Mesenchymal stem cell (in vitro differentiated cells and primary cell): ENCODE measurements around the gene AOC1.

Experiments used
- DNase-seq: peaks from one replicate; pipeline ENCODE4 v3.0.0-alpha.2; 2013
- H2AFZ ChIP-seq: one replicate; pipeline ENCODE4 v1.6.1; 2013; ENCODE audit warnings: low read depth, mild to moderate bottlenecking, control low read depth, inconsistent platforms, low read length, moderate library complexity
- H2AK5ac ChIP-seq: 2 replicates; pipeline ENCODE4 v1.6.1; 2013; ENCODE audit warnings: low read length, moderate library complexity, mild to moderate bottlenecking, inconsistent platforms; ENCODE audit not compliant: severe bottlenecking
- H2BK120ac ChIP-seq: one replicate; pipeline ENCODE4 v1.6.1; 2013; ENCODE audit warnings: low read depth, mild to moderate bottlenecking, inconsistent platforms, low read length, moderate library complexity
- H2BK12ac ChIP-seq, 2 experiments: one replicate each; pipeline ENCODE4 v1.6.1; 2013; ENCODE audit warnings: inconsistent platforms in 2 of 2, low read length in 2 of 2, mild to moderate bottlenecking in 2 of 2, moderate library complexity in 2 of 2, control low read depth in 1 of 2
- H2BK15ac ChIP-seq: one replicate; pipeline ENCODE4 v1.6.1; 2013; ENCODE audit warnings: mild to moderate bottlenecking, low read depth, inconsistent platforms; ENCODE audit not compliant: poor library complexity, severe bottlenecking
- H2BK5ac ChIP-seq: 2 replicates; pipeline ENCODE4 v1.6.1; 2013; ENCODE audit warnings: low read depth, mild to moderate bottlenecking, low read length, control low read depth, inconsistent platforms; ENCODE audit not compliant: poor library complexity, severe bottlenecking
- H3K14ac ChIP-seq, 2 experiments: one replicate each; pipeline ENCODE4 v1.6.1; 2013; ENCODE audit warnings: inconsistent platforms in 2 of 2, low read length in 2 of 2, control low read depth in 1 of 2, mild to moderate bottlenecking in 1 of 2, moderate library complexity in 1 of 2
- H3K18ac ChIP-seq, 2 experiments: one replicate each; pipeline ENCODE4 v1.6.1; 2013; ENCODE audit warnings: inconsistent platforms in 2 of 2, low read length in 2 of 2, control low read depth in 1 of 2, low read depth in 1 of 2, mild to moderate bottlenecking in 1 of 2
- H3K23ac ChIP-seq, 2 experiments: one replicate each; pipeline ENCODE4 v1.6.1; 2013; ENCODE audit warnings: inconsistent platforms in 2 of 2, low read length in 2 of 2, mild to moderate bottlenecking in 2 of 2, moderate library complexity in 2 of 2, control low read depth in 1 of 2
- H3K27ac ChIP-seq: 2 replicates; pipeline ENCODE4 v1.5.1; 2013; ENCODE audit warnings: mild to moderate bottlenecking, moderate library complexity, low read length, control low read depth, inconsistent platforms; ENCODE audit not compliant: poor library complexity, severe bottlenecking
- H3K27me3 ChIP-seq, 2 experiments: 2 replicates each; pipeline versions ENCODE4 v1.6.1 to v1.7.0; 2013; ENCODE audit warnings: low read length in 2 of 2, mild to moderate bottlenecking in 2 of 2, moderate library complexity in 2 of 2, control low read depth in 1 of 2, inconsistent platforms in 1 of 2; ENCODE audit not compliant: control insufficient read depth in 1 of 2, insufficient read depth in 1 of 2
- H3K36me3 ChIP-seq, 2 experiments: 2 replicates each; pipeline versions ENCODE4 v1.6.1 to v1.7.0; 2013; ENCODE audit warnings: low read length in 2 of 2, control low read depth in 1 of 2, inconsistent platforms in 1 of 2, low read depth in 1 of 2, mild to moderate bottlenecking in 1 of 2; ENCODE audit not compliant: insufficient read depth in 2 of 2, control insufficient read depth in 1 of 2
- H3K4ac ChIP-seq, 2 experiments: one replicate each; pipeline ENCODE4 v1.6.1; 2013; ENCODE audit warnings: inconsistent platforms in 2 of 2, low read length in 2 of 2, mild to moderate bottlenecking in 2 of 2, moderate library complexity in 2 of 2, control low read depth in 1 of 2, low read depth in 1 of 2
- H3K4me1 ChIP-seq: 2 replicates; pipeline ENCODE4 v1.6.1; 2013; ENCODE audit warnings: low read depth, low read length, control low read depth; ENCODE audit not compliant: control insufficient read depth, insufficient read depth
- H3K4me2 ChIP-seq: 2 replicates; pipeline ENCODE4 v1.6.1; 2013; ENCODE audit warnings: low read length, mild to moderate bottlenecking, inconsistent platforms; ENCODE audit not compliant: poor library complexity, severe bottlenecking
- H3K4me3 ChIP-seq, 2 experiments: 2 replicates each; pipeline versions ENCODE4 v1.5.1 to v1.7.0; 2013; ENCODE audit warnings: low read length in 2 of 2, mild to moderate bottlenecking in 2 of 2, control low read depth in 1 of 2, low read depth in 1 of 2; ENCODE audit not compliant: insufficient read depth in 1 of 2
- H3K79me1 ChIP-seq: replicated peaks from 2 replicates; pipeline ENCODE4 v1.6.1; 2013; ENCODE audit warnings: mild to moderate bottlenecking, control low read depth, low read length, inconsistent platforms; ENCODE audit not compliant: poor library complexity, severe bottlenecking
- H3K9ac ChIP-seq: 2 replicates; pipeline ENCODE4 v1.7.0; 2013; ENCODE audit warnings: mild to moderate bottlenecking, low read length, moderate library complexity
- H3K9me3 ChIP-seq: 2 replicates; pipeline ENCODE4 v1.7.0; 2013; ENCODE audit warnings: mild to moderate bottlenecking, low read length; ENCODE audit not compliant: control insufficient read depth
- H4K8ac ChIP-seq: one replicate; pipeline ENCODE4 v1.6.1; 2013; ENCODE audit warnings: inconsistent platforms, mild to moderate bottlenecking, low read length, moderate library complexity
- H4K91ac ChIP-seq: one replicate; pipeline ENCODE4 v1.6.1; 2013; ENCODE audit warnings: mild to moderate bottlenecking, low read length, inconsistent platforms
- WGBS: methylation state at CpG from one replicate; pipeline ENCODE4 v1.1.7; 2013; ENCODE audit warnings: mixed read lengths; 5-methylcytosine and 5-hydroxymethylcytosine counted together

Gene AOC1

DNA sequence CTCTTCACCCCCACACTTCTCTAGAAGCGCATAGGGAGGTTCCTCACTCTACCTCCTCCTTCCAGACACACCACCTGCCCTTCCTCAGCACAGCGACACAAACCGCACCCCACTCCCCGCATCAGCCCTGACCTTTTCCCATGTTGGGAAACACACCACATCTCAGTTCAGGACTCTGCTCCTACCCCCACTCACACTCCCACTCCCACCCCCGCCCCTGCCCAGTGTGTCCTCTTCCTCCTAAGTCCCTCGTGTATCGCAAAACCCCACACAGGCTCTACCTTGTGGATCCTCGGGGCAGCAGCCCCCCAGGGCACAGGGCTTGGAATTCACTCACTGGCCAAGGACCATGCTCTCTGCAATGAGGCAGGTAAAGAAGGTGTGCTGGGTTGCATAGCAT lies 4.2 kb upstream of the AOC1 start:
- Histone ChIP-seq H2BK5ac (no peak overlapping the region), H2AK5ac (no peak overlapping the region), H3K9me3 (no peaks in the 10 kb centered on the region), H3K79me1 (no peaks in the 10 kb centered on the region), H3K9ac (no peak overlapping the region), H3K4me3 (no peak overlapping the region), H3K27me3 (peaks cover 0 to 16% of the 10 kb centered on the region in 2 experiments), H3K27ac (no peak overlapping the region), H2BK12ac (no peak overlapping the region), H3K4me1 (no peaks in the 10 kb centered on the region), H2BK15ac (no peak overlapping the region), H2BK120ac (no peak overlapping the region), H4K91ac (no peak overlapping the region), H4K8ac (no peak overlapping the region), H3K4me2 (no peak overlapping the region), H3K23ac (no peak overlapping the region), H3K18ac (no peak overlapping the region), H3K36me3 (no peaks in the 10 kb centered on the region), H3K14ac (no peak overlapping the region), H3K4ac (no peak overlapping the region), H2AFZ (no peak overlapping the region)
- 79% methylated on average over 8 of the region's 8 CpGs for WGBS
- no peak for DNase-seq

DNA sequence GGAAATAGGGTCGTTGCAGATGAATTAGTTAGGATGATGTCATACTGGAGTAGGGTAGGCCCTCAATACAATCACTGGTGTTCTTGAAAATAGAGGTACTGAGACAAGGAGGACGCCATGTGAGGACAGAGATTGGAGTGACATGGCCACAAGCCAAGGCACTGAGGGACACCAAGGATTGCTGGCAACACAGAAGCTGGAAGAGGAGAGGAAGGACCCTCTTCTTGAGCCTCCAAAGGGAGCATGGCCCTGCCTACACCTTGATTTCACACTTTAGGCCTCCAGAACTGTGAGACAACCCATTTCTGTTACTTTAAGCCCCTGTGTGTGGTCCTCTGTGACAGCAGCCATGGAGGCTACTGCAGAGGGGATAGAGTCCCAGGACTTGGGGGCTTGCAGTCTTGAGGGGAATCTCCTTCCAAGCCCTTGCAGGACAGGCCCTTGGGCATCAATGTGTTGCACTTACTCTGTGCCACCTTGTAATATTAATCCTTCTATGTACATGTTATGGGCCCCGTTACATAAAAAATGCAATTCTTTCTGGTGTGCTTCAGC lies 3.7 kb upstream of the AOC1 start:
- WGBS = 52% methylated on average over 3 of the region's 3 CpGs
- no peak overlapping the region for H2BK12ac ChIP-seq

DNA sequence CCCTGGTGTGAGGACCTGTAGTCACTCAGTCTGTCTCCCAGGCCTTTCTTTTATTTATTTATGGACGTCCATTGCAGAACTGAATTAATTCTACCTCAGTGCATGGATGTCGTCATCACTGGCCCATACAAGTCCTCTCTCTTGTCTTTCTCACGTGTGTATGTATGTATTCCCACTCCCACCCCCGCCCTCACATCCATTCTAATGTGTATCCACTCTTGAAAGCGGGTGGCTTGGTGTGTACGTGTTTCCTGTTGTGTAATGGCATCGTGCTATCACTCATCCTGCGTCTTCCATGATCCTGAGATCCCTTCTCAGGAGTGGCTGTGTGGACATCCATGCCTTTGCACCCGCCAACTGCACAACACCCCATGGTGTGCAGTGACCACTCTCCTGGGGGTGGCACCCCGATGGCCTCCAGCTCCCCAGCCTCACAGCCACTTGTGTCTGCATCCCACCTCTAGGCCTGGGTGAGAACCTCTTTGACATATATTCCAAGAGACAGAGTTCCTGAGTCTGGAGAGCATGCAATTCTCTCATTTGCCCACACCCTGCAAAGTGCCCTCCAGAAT lies 3.0 kb upstream of the AOC1 start:
- no peak overlapping the region for H2BK15ac ChIP-seq
- no peak overlapping the region for H3K18ac ChIP-seq
- no peak for DNase-seq
- H4K91ac ChIP-seq = no peak overlapping the region
- no peak overlapping the region for H2BK12ac ChIP-seq
- no peak overlapping the region for H3K14ac ChIP-seq
- no peak overlapping the region for H2AFZ ChIP-seq
- no peaks in the 10 kb centered on the region for H3K36me3 ChIP-seq
- peaks cover 0 to 18% of the 10 kb centered on the region in 2 experiments for H3K27me3 ChIP-seq
- no peak overlapping the region for H4K8ac ChIP-seq
- no peaks in the 10 kb centered on the region for H3K79me1 ChIP-seq
- 67% methylated on average over 10 of the region's 10 CpGs for WGBS
- no peak overlapping the region for H3K27ac ChIP-seq
- H3K4me3 ChIP-seq = no peak overlapping the region
- H2BK120ac ChIP-seq = no peak overlapping the region
- no peak overlapping the region for H2AK5ac ChIP-seq
- H3K23ac ChIP-seq = no peak overlapping the region
- H3K4me2 ChIP-seq = no peak overlapping the region
- no peak overlapping the region for H3K4ac ChIP-seq
- H3K4me1 ChIP-seq = no peaks in the 10 kb centered on the region
- H2BK5ac ChIP-seq = no peak overlapping the region
- H3K9me3 ChIP-seq = no peaks in the 10 kb centered on the region
- no peak overlapping the region for H3K9ac ChIP-seq

More for the DNA sequence above, 3.7 kb upstream of the AOC1 start:
- Histone ChIP-seq H4K91ac (no peak overlapping the region), H2AK5ac (no peak overlapping the region), H3K18ac (no peak overlapping the region), H3K9me3 (no peaks in the 10 kb centered on the region), H2BK5ac (no peak overlapping the region), H3K27me3 (peaks cover 0 to 16% of the 10 kb centered on the region in 2 experiments), H3K23ac (no peak overlapping the region), H3K9ac (no peak overlapping the region), H3K14ac (no peak overlapping the region), H2BK120ac (no peak overlapping the region), H2AFZ (no peak overlapping the region), H3K4me1 (no peaks in the 10 kb centered on the region), H3K36me3 (no peaks in the 10 kb centered on the region), H3K4ac (no peak overlapping the region), H2BK15ac (no peak overlapping the region), H4K8ac (no peak overlapping the region), H3K4me3 (no peak overlapping the region), H3K27ac (no peak overlapping the region), H3K79me1 (no peaks in the 10 kb centered on the region), H3K4me2 (no peak overlapping the region)
- DNase-seq = no peak

- Histone ChIP-seq H2BK5ac (no peak overlapping the region), H3K9me3 (no peaks in the 10 kb centered on the region), H2BK15ac (no peak overlapping the region), H2AK5ac (no peak overlapping the region), H3K18ac (no peak overlapping the region), H3K23ac (no peak overlapping the region), H4K8ac (no peak overlapping the region), H3K27ac (no peak overlapping the region), H3K4me3 (no peak overlapping the region), H3K36me3 (no peaks in the 10 kb centered on the region), H2AFZ (no peak overlapping the region), H2BK120ac (no peak overlapping the region), H3K9ac (no peak overlapping the region), H3K4ac (no peak overlapping the region), H3K14ac (no peak overlapping the region), H3K27me3 (peaks cover 0 to 24% of the 10 kb centered on the region in 2 experiments), H3K4me1 (no peaks in the 10 kb centered on the region), H3K4me2 (no peak overlapping the region), H4K91ac (no peak overlapping the region), H3K79me1 (no peaks in the 10 kb centered on the region), H2BK12ac (no peak overlapping the region)
- 64% methylated on average over 5 of the region's 5 CpGs for WGBS
- DNase-seq = no peak
These were observed 2.0 kb upstream of the AOC1 start for GRCh38 chr7:150850273-150850672.
